Measurements from ENCODE around the gene ALDOB.

Gene ALDOB

GRCh38 chr9:101467690-101468089 is 32.1 kb upstream of the ALDOB start (continued):
- TF ChIP-seq ZNF692 (tag by site-specific recombination; IDR thresholded peaks at IDR 0.05) (no peak), ZNF777 (tag by site-specific recombination; IDR thresholded peaks at IDR 0.05; ENCODE audit: borderline replicate concordance) (no peak), YY1 (tag by site-specific recombination; IDR thresholded peaks at IDR 0.05) (no peak), ZNF19 (tag by site-specific recombination; IDR thresholded peaks at IDR 0.05; ENCODE audit: low read depth) (no peak), ZSCAN30 (tag by site-specific recombination; IDR thresholded peaks at IDR 0.05) (no peak), ZNF792 (tag by site-specific recombination; IDR thresholded peaks at IDR 0.05) (no peak), ZNF146 (tag by site-specific recombination; IDR thresholded peaks at IDR 0.05) (no peak)
- TF ChIP-seq, protein P1, sequence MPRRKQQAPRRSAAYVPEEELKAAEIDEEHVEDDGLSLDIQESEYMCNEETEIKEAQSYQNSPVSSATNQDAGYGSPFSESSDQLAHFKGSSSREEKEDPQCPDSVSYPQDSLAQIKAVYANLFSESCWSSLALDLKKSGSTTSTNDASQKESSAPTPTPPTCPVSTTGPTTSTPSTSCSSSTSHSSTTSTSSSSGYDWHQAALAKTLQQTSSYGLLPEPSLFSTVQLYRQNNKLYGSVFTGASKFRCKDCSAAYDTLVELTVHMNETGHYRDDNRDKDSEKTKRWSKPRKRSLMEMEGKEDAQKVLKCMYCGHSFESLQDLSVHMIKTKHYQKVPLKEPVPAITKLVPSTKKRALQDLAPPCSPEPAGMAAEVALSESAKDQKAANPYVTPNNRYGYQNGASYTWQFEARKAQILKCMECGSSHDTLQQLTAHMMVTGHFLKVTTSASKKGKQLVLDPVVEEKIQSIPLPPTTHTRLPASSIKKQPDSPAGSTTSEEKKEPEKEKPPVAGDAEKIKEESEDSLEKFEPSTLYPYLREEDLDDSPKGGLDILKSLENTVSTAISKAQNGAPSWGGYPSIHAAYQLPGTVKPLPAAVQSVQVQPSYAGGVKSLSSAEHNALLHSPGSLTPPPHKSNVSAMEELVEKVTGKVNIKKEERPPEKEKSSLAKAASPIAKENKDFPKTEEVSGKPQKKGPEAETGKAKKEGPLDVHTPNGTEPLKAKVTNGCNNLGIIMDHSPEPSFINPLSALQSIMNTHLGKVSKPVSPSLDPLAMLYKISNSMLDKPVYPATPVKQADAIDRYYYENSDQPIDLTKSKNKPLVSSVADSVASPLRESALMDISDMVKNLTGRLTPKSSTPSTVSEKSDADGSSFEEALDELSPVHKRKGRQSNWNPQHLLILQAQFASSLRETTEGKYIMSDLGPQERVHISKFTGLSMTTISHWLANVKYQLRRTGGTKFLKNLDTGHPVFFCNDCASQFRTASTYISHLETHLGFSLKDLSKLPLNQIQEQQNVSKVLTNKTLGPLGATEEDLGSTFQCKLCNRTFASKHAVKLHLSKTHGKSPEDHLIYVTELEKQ (tag by site-specific recombination; IDR thresholded peaks at IDR 0.05; ENCODE audit: borderline replicate concordance): no peak

- Histone ChIP-seq H3K9me3 (ENCODE audit: control insufficient read depth, insufficient read depth, low read depth, low read length) (no peaks in the 10 kb centered on the region), H3K36me3 (ENCODE audit: control insufficient read depth in 2 of 2, insufficient read depth in 1 of 2, low read length in 2 of 2) (no peaks in the 10 kb centered on the region), H3K27ac (ENCODE audit: extremely low read depth, low read depth, low read length) (no peak overlapping the region), H3K4me1 (ENCODE audit: control insufficient read depth, insufficient read depth, low read length) (no peaks in the 10 kb centered on the region), H3K4me3 (ENCODE audit: low read depth, low read length) (no peak overlapping the region)
- TF ChIP-seq ZNF423 (tag by site-specific recombination; IDR thresholded peaks at IDR 0.05): no peak
- TF ChIP-seq ZNF488 (tag by site-specific recombination; IDR thresholded peaks at IDR 0.05): no peak
- TF ChIP-seq, protein P2, sequence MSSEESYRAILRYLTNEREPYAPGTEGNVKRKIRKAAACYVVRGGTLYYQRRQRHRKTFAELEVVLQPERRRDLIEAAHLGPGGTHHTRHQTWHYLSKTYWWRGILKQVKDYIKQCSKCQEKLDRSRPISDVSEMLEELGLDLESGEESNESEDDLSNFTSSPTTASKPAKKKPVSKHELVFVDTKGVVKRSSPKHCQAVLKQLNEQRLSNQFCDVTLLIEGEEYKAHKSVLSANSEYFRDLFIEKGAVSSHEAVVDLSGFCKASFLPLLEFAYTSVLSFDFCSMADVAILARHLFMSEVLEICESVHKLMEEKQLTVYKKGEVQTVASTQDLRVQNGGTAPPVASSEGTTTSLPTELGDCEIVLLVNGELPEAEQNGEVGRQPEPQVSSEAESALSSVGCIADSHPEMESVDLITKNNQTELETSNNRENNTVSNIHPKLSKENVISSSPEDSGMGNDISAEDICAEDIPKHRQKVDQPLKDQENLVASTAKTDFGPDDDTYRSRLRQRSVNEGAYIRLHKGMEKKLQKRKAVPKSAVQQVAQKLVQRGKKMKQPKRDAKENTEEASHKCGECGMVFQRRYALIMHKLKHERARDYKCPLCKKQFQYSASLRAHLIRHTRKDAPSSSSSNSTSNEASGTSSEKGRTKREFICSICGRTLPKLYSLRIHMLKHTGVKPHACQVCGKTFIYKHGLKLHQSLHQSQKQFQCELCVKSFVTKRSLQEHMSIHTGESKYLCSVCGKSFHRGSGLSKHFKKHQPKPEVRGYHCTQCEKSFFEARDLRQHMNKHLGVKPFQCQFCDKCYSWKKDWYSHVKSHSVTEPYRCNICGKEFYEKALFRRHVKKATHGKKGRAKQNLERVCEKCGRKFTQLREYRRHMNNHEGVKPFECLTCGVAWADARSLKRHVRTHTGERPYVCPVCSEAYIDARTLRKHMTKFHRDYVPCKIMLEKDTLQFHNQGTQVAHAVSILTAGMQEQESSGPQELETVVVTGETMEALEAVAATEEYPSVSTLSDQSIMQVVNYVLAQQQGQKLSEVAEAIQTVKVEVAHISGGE (tag by site-specific recombination; conservative IDR thresholded peaks at IDR 0.05; ENCODE audit: low read depth): no peak
- no peak for TF ChIP-seq MEIS1 (CRISPR knock-in tag; IDR thresholded peaks at IDR 0.05; ENCODE audit: borderline replicate concordance)
- TF ChIP-seq ZNF274 (IDR thresholded peaks at IDR 0.05; ENCODE audit: low read length): no peak
- no peak for TF ChIP-seq ZNF274 (tag by site-specific recombination; IDR thresholded peaks at IDR 0.05; ENCODE audit: borderline replicate concordance)
- ChIA-PET CTCF (interaction anchor here (1.2 to 15.0 kb wide), 7 partner anchors 8 to 67 kb away, joined by 3 to 396 read pairs (median 11); partner anchors contain the start of gene RNF20), POLR2A (no interaction called here)
Observed at GRCh38 chr9:101466863-101467262, 31.3 kb upstream of the ALDOB start.

All from HEK293 (cell line).